ENCODE results near the gene CHMP4A.

Gene CHMP4A, protein sequence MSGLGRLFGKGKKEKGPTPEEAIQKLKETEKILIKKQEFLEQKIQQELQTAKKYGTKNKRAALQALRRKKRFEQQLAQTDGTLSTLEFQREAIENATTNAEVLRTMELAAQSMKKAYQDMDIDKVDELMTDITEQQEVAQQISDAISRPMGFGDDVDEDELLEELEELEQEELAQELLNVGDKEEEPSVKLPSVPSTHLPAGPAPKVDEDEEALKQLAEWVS

DNA sequence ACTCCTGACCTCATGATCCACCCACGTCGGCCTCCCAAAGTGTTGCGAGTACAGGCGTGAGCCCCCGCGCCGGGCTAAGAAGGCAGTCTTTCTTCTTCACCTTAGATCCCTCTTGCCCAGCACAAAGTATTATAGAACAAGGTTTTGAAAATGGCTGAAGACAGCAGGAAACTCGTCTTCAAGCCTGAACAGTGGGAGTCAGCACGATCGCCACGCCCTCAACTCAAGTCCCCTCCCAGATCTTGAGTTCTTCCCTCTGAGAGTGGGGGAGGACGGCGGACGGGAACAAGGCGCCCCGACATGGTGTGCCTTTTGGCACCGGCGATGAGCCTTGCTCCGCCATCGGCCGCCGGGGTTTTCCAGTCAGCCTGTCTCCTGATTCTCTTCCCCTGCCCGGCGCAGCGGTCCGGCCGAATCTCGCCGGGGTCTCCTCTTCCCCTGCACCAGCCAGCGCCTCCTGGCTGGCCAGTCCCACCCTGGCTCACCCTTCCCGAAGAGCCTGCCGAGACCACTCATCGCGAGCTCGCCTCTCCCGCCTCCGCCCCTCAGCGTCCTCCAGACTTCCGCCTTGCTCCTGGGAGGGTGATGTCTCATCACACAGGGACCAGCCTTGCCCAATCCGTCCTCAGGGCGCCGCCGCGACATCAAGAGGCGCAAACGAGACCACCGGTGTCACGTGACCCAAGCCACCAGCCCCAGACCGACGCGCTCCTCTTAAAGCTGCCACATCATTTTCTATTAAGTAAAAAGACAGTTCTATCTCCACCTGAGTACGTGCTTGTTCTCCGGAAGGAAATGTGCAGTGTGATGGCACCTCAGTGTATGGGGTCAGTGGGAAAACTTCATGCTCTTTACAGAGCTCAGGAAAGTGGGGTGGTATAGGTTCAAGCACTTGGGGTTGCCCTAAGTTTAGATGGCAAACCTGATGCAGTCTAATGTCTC, at the start of gene CHMP4A:
Gene CHMP4A (minus strand): TSS at position 565 of the 942 bp plus-strand sequence. CDS start 49 bp downstream, at position 516.
- DNase-seq: peak; percentile 97

GRCh38 chr14:24261969-24262327, 48.7 kb upstream of the CHMP4A start:
- no peak for DNase-seq

- DNase-seq: no peak
These were observed 48.1 kb upstream of the CHMP4A start for GRCh38 chr14:24261256-24261968.

DNA sequence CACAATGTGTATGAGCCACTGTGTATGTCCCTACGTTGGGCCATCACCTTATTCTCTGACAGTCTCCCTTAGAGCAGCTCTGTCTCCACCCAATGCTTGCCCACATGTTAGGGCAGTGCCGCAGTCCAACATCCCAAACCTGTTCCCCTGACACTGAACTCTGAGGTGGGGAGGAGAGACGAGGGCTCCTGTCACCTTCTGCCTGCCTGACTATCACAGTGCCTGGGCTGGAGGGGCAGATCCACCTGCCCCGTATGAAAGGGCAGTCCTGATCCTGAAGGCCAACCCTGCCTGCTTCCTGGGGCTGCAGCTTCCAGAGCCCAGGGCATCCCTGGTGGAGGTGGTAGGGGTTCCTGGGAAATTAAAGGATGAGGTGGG, 47.5 kb upstream of the CHMP4A start:
- DNase-seq: no peak

DNA sequence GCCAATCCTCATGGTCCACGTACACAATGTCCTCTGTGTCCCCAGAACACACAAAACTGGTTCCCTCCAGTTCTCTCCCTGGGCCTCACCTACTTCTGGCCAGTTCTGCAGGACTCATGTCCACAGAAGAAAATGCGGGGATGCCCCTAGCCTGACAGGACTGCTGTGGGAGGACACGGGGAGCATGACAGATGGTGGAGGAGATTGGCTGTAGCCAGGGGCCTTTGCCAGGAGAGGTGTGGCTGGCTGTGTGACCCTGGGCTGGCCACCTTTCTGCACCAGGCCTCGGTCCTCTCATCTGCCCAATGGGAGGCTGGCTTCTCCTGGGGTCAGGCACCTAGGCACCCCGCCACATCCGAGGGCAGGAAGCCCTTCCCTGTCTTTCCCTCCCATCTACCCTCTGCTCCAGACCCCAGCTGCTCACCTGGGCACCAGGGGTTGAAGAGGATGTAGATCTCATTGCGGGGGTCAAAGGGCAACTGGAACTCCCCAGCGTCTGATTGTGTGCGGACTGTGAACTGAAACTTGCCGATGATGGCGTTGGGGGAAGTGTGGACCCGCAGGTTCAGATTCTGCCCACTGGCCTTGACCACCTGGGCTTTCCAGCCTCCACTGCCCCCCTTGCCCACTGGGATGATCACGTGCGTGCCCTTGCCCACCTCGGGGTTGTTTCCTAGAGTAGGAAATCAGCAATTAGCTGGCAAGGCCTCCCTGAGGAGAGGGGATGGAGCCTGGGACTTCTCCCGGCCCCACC, 46.9 kb upstream of the CHMP4A start:
- DNase-seq: no peak

GRCh38 chr14:24259282-24260025, 46.2 kb upstream of the CHMP4A start:
- no peak for DNase-seq

DNA sequence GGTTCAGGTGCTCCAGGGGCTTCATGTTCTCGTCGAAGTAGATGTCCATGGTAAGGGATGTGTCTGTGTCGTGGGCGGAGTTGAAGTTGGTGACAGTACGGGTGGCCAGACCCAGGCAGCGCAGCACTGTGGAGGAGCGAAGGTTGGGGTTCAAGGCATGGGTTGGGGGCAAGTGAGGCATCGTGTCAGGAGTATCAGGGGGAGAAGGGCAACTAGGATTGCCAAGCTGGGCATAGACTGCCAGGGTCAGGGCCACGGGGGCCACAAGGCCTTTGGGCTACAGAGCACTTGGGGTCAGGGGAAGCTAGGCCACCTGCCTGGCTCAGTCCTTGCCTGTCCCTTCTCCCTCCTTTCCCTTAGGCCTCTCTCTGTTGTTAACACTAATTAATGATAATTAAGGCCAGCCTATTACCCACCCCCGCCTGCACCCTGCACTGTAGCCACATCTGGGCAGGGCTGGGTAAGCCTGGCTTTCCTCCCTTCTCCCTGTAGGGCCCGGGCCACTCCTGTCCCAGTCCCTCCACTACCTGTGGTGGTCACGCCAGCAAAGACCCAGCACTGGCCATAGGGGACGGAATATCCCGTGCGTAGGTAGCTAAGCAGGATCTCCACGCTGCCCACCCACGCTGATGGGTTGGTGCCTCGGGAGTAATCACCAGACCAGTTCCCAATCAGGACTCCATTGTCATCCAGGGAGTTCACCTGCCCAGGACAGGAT, 45.4 kb upstream of the CHMP4A start:
- no peak for DNase-seq

DNA sequence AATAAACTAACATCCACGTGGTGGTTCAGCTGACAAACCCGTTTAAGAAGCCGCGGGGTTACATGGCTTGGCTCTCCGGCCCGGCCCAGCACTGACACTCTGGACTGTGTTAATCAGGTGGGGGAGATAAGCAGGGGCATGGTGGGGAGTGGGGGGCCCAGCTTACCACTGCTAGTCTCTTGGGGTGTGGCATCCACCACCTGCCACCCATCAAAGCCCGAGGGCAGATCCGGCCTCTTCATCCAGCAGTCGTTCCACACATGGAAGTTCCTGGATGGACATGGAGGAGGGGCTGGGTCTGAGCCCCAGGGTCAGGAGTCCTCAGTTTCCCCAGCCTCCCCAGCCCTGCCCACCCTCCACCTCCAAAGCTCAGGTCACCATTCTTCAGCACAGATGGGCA, 44.8 kb upstream of the CHMP4A start:
- DNase-seq: no peak

DNA sequence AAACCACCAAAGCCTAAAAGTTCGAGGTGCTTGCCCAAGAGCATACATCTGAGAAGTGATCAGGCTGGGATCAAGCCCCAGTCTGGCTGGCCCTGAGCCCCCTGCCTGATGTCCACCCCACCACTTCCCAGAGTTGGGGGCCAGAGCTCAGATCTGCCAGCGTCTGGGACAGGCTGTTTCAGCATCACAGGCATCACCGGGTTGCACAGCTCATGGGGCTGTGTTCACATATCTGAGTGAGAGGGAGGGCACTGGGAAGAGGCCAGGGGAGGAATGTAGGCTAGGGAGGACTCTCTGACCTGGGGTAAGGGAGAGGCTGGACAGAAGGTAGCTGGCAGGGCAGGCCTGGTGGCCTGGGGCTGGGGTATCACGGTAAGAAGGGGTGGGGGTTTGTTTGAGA, 43.7 kb upstream of the CHMP4A start:
- DNase-seq: no peak

GRCh38 chr14:24255931-24256711, 42.8 kb upstream of the CHMP4A start:
- DNase-seq: no peak

DNA sequence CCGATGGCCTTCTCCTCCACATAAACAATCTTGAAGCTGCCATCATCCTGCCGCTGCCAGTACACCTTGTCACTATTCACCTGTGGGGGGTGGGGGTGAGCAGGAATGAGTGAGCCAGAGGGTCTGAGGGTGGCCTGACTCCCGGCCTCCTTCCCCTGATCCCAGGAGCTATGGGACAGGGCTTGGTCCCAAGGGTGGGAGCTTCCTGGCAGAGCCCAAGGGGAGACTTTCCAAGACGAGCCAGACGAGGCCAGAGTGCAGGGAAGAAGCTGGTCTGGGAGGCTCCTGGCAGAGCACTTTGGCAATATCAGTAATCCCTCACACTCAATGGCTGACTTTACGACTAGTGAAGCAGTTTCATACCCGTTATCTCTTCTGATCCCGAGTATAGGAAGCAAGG, 42.1 kb upstream of the CHMP4A start:
- DNase-seq: no peak

DNA sequence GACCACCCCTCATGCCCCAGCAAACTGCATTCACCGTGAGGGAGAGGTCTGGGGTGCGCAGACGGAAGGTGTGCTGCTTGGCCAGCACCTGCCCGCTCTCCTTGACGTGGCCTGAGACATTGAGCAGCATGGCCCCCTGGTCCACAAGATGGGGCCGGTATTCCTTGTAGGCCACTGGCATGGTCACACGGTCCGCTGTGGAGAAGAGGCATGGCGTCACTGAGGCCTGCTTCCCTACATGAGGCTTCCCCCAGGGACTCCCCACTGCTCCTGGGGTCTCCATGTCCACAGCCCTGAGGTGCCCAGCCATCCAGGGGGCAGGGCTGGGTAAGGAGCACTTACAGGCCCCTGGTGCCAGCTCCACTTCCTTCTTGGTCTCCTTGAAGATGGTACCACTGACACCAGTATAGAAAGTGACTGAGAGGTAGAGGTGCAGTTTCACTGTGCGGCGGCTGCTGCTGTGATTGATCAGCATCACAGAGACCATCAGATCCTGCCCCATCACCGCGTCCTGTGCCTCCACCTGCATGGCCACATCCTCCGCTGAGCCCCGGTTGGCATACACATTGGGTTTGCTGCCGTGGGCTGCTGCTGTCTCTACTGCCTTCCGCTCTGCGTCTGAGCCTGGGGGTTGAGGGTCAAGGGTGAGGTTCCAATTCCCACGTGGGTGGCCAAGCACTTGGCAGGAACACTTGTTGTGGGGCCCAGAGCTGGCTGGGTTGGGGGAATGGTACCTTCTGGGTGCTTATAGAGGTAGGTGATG, 41.5 kb upstream of the CHMP4A start:
- DNase-seq: no peak

GRCh38 chr14:24253936-24254335, 40.6 kb upstream of the CHMP4A start:
- no peak for DNase-seq

DNA sequence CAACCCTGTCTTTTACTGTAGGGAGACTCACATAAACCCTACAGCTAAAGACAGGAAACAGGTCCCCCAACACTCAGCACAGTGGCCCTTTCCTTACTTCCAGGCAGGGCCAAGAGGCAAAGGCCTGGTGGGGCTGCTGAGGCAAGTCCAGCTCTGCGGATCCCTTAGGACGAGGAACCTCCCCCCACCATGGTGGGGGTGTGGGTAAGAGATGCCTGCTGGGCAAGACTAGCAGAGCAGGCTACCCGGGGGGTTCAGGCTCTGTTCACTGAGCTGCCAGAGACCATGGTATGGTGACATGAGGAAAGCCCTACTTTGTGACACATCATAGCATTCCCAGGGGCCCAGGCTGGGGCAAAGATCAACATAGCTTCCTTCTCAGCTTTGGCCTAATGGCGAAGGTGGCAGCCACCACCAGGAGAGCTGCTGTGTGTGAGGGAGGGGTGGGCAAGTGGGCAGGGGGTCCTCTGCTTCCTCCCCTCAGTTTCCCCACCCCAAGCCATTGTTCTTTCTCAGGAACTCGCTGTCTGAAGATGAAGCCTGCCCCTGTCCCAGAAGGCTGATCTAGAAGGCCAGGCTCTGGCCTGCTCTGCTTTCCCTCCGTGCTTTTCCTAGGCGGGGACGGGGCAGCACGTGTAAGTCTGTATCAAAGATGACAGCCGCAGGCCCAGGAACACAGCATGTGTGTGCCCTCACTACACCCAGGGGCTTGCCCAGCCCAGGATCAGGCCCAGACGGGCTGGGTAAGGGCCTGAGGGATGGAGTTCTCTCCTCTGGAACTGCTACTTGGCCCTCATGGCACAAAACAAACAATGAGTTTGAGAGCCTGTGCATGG, 39.2 kb upstream of the CHMP4A start:
- DNase-seq: no peak

DNA sequence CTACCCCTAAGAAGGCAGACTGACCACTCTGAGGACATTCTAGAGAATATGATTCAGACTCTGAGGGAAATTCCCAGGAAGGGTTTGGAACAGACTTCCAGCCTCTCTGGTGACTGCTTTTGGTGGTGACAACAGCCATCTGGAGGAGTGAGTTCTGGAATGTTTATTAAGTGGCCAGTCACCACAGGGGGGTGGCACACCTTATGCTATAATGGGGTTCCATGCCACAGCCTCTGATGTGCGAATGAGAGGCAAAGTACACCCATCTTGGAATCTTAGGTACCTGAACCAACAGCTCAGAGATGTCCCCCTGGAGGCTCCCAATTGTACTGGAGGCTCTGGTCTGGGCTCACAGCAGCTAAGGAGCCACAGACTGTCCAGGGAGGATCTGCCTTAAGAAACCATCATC, 38.6 kb upstream of the CHMP4A start:
- DNase-seq: peak; percentile 49

- DNase-seq: no peak
These were observed 37.1 kb upstream of the CHMP4A start for GRCh38 chr14:24250354-24250753.

DNA sequence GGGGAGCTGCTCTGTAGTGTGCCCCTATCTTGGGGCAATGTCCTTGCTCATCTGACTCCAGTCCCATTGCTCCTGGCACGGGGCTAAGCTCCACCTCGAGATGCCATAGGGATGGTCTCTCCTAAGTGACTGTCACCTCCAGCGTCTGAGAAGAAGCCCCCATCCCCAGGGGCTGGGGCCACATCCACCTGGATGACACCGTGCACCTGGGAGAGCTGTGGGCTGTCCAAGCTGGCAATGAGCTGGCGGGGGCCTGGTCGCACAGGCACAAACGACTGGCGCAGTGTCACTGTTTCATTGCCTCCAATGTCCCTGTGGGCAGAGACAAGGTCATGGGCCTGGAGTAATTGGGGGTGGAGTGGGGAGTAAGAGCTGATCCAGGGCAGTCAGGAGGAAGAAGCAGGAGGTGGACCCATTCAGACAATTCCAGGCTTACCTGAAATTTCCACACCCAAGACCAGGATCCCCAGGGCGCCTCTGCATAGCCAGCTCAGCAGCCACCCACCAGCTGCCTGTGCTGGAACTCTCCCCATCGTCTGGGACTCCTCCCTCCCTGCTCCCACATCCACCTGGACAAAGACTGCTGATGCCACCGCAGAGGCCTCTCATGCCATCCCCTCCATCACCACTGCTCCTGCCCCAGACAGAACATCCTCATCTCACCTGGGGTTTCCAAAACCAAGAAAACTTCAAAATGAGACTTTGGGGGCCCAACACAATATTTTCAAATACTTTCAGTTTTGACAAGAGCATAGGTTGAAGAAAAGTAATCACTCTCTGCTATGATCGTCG, 36.1 kb upstream of the CHMP4A start:
- DNase-seq: no peak

- no peak for DNase-seq
These were observed 34.1 kb upstream of the CHMP4A start for GRCh38 chr14:24247422-24247821.
